Tibial nerve (tissue), 4 donors: ENCODE data around the gene IGFALS. TPM values are rescaled to one million over a fixed set of nuclear protein-coding genes. Genes with fewer than 3 reads are reported as not detected.
A peak's percentile ranks its signal among the peaks of the same experiment; 100 is the strongest.

Source experiments
- DNase-seq, 2 donors: peaks; one replicate each; pipeline ENCODE4 v3.0.0-alpha.2; 2019; ENCODE audit warnings: low spot score in 2 of 2
- H3K27ac ChIP-seq, 4 donors: fragments of 200-600 bp; sonication (generic) in 3 of 4; one replicate each; pipeline ENCODE4 v1.5.1; 2017 to 2019; ENCODE audit warnings: mild to moderate bottlenecking in 1 of 4
- H3K27me3 ChIP-seq, 2 donors: fragments of 200-600 bp; sonication (generic) in 1 of 2; one replicate each; pipeline versions ENCODE4 v1.5.1 to v1.6.0; 2017 to 2019
- H3K36me3 ChIP-seq, 3 donors: fragments of 200-600 bp; sonication (generic); one replicate each; pipeline ENCODE4 v1.5.1; 2018 to 2019
- H3K4me1 ChIP-seq, 4 donors: fragments of 200-600 bp; sonication (generic) in 3 of 4; one replicate each; pipeline ENCODE4 v1.5.1; 2017 to 2019
- H3K4me3 ChIP-seq, 4 donors: fragments of 200-600 bp; sonication (generic) in 3 of 4; one replicate each; pipeline ENCODE4 v1.5.1; 2017 to 2019; ENCODE audit warnings: mild to moderate bottlenecking in 1 of 4, moderate library complexity in 1 of 4
- H3K9me3 ChIP-seq, 4 donors: fragments of 200-600 bp; sonication (generic) in 3 of 4; one replicate each; pipeline ENCODE4 v1.5.1; 2017 to 2019
- EP300 ChIP-seq, 2 donors: sonication (generic); formaldehyde crosslinking; IDR thresholded peaks; one replicate each; pipeline ENCODE4 v1.6.1; 2017; ENCODE audit warnings: antibody characterized with exemption in 2 of 2, mild to moderate bottlenecking in 1 of 2
- POLR2A ChIP-seq, 2 donors: fragments of 450-650 bp; IDR thresholded peaks; one replicate each; pipeline ENCODE4 v1.6.1; 2017; ENCODE audit warnings: antibody characterized with exemption in 2 of 2, mild to moderate bottlenecking in 2 of 2, moderate library complexity in 2 of 2
- WGBS, 2 donors: methylation state at CpG; one replicate each; pipeline ENCODE4 v1.1.5; 2018; 5-methylcytosine and 5-hydroxymethylcytosine counted together
- total RNA-seq, 4 donors: library from RNA; depleted of rRNA; stranded (reverse); fragments of >200 nt; gene quantifications; one replicate each; pipeline ENCODE4 v1.1.0, GENCODE V29; 2016
- TF ChIP-seq, protein P1 (sequence below), 5 experiments: fragments of 200-600 bp in 3 of 5; fragments of 450-650 bp in 2 of 5; sonication (generic) in 3 of 5; IDR thresholded peaks; one replicate each; pipeline ENCODE4 v1.5.1; 2016 to 2019; ENCODE audit warnings: antibody characterized with exemption in 5 of 5, mild to moderate bottlenecking in 3 of 5, moderate library complexity in 2 of 5

IGFALS gene
- total RNA-seq, 4 donors from 2014 or later = 0.63 to 1.6 TPM; not detected in 2

DNA sequence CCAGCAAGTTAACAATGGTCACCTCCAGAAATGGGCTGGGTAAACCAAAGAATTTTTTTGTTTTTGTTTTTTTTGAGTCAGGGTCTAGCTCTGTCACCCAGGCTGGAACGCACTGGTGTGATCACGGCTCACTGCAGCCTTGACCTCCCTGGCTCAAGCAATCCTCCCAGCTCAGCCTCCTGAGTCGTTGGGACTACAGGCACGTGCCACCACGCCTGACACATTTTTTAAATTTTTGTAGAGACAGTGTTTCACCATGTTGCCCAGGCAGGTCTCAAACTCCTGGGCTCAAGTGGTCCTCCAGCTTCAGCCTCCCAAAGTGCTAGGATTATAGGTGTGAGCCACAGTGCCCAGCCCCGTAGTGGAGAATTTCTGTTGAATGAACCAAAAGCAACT is 12.8 kb downstream of the IGFALS start:
- TF ChIP-seq EP300 (IDR thresholded peaks at IDR 0.05) = no peak
- no peak for TF ChIP-seq POLR2A (IDR thresholded peaks at IDR 0.05)
- TF ChIP-seq, protein P1, sequence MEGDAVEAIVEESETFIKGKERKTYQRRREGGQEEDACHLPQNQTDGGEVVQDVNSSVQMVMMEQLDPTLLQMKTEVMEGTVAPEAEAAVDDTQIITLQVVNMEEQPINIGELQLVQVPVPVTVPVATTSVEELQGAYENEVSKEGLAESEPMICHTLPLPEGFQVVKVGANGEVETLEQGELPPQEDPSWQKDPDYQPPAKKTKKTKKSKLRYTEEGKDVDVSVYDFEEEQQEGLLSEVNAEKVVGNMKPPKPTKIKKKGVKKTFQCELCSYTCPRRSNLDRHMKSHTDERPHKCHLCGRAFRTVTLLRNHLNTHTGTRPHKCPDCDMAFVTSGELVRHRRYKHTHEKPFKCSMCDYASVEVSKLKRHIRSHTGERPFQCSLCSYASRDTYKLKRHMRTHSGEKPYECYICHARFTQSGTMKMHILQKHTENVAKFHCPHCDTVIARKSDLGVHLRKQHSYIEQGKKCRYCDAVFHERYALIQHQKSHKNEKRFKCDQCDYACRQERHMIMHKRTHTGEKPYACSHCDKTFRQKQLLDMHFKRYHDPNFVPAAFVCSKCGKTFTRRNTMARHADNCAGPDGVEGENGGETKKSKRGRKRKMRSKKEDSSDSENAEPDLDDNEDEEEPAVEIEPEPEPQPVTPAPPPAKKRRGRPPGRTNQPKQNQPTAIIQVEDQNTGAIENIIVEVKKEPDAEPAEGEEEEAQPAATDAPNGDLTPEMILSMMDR (IDR thresholded peaks at IDR 0.05) = no peak
- Histone ChIP-seq H3K4me3 (peak overlapping the region in 1 of 4 donors; percentile 93), H3K27ac (no peak overlapping the region), H3K9me3 (no peaks in the 10 kb centered on the region), H3K4me1 (peaks cover 0 to 61% (median 27%) of the 10 kb centered on the region in 4 donors), H3K36me3 (peaks cover 0 to 62% (median 0%) of the 10 kb centered on the region in 3 donors), H3K27me3 (no peaks in the 10 kb centered on the region)
- DNase-seq = no peak
- WGBS, 2 donors = 76 to 77% methylated on average over 6 of the region's 6 CpGs

DNA sequence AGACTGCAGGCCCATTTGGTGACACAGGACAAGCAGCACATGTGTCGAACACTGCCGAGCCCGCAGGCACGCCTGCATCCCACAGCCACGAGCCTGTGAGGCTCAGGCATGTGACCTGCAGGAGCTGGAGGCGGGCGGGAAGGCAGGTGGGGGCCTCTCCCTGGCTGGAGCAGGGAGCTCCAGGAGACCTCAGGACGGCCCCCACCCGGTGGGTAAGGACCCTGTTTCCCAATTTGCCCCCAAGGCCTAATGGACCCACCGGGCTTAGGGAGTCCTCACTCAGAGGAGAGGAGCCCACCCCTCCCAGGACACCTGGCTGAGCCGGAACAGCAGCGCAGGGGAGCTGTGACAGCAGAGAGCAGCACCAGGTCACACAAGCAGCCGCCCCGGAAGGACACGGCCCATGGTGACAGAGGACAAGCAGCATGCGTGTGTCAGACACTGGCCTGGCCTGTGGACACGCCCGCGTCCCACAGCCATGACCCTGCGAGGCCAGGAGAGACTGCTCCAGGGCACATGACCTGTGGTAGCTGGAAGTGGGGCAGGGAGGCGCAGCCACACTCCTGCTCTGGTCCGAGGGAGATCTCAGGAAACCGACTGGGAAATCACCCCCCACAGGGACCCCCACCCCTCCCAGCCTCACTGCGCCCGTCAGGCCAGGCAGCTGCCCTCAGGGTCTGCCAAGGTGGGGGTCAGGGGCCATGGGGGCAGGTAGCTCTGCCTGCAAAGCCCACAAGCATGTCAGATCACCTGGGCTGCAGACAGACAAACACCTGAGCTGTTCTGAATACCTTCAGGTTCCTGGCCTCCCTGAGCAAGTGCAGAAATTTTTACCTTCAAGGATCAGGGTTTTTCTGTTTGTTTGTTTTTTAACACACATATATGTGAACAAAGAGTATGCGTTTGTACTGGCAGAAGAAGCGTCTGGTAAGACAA is 13.5 kb downstream of the IGFALS start:
- Histone ChIP-seq H3K36me3 (peaks cover 0 to 62% (median 0%) of the 10 kb centered on the region in 3 donors), H3K27me3 (no peaks in the 10 kb centered on the region), H3K9me3 (no peaks in the 10 kb centered on the region), H3K27ac (no peak overlapping the region), H3K4me3 (no peak overlapping the region), H3K4me1 (peaks cover 0 to 58% (median 22%) of the 10 kb centered on the region in 4 donors)
- WGBS, 2 donors = 67 to 74% methylated on average over 16 to 25 of the region's 27 CpGs
- TF ChIP-seq, protein P1 (IDR thresholded peaks at IDR 0.05) = no peak
- no peak for TF ChIP-seq EP300 (IDR thresholded peaks at IDR 0.05)
- no peak for TF ChIP-seq POLR2A (IDR thresholded peaks at IDR 0.05)
- no peak for DNase-seq

DNA sequence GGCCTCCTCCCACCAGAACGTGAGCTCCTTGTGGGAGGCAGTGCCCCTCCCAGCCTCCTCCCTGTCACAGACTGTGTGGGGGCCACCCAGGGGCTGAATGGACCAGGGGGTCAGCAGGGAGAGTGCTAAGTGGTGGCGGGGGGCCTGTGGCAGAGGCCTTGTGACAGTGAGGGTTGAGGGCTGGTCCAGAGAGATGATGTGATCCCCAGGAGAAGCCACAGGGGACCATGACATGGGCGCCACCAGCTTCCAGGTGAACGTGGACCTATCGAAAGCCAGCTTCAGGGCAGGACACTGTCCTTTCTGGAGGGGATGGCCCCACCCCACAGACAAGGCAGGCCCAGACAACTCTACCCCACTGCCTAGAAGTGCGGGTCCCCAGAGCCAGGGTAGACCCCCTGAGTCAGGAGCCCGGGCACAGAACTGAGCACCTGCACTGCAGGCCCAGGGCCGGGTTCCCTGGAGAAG is 14.2 kb downstream of the IGFALS start:
- peaks cover 0 to 58% (median 24%) of the 10 kb centered on the region in 4 donors for H3K4me1 ChIP-seq
- H3K4me3 ChIP-seq = no peak overlapping the region
- TF ChIP-seq, protein P1 (IDR thresholded peaks at IDR 0.05) = no peak
- TF ChIP-seq EP300 (IDR thresholded peaks at IDR 0.05) = no peak
- no peak for TF ChIP-seq POLR2A (IDR thresholded peaks at IDR 0.05)
- peaks cover 0 to 64% (median 0%) of the 10 kb centered on the region in 3 donors for H3K36me3 ChIP-seq
- DNase-seq = no peak
- no peaks in the 10 kb centered on the region for H3K9me3 ChIP-seq
- no peak overlapping the region for H3K27ac ChIP-seq
- no peaks in the 10 kb centered on the region for H3K27me3 ChIP-seq
- 74 to 77% methylated on average over 6 to 8 of the region's 8 CpGs for WGBS, 2 donors

DNA sequence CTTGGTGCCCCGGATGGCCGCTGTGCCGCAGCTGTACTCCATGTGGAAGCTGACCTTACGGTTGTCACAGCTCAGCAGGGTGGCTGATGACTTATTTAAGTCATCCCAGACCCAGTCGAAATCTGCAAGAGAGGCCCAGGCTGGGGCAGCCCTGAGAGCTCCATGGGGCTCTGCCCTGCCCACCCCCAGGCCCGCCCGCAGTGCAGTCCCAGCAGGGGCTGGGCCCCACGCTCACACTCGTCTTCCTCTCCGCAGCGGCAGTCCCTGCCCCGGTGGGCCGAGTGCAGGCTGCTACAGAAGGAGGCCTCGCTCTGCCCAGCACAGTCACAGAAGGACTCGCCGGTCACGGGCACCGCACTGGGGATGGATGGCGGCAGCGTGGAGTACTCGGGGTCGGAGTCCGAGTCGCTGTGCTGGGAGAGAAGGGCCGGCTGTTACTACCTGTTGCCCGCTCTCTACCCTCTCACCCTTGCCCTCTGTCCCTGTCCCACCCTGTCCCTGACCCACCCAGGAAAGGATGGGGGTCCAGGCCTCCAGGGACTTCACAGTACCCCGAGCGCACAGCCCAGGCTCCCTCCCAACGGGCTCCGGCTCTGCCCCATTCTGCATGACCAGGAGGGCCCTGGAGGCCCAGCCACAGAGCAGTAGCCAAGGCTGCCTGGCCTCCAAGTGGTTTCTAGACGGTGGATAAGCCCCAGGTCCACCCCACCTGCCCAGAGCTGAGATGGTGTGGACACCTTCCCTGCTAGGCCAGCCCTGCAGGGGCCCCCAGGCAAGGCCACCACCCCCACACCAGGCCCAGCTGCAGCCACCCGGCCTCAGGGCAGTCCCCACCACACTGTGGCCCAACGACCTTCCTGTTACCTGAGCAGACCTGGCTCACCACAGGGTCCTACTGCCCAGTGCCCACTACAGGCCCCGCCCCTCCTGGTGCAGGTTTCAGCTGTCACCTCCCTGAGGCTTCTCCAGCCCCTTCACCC is 15.0 kb downstream of the IGFALS start:
- no peak for TF ChIP-seq EP300 (IDR thresholded peaks at IDR 0.05)
- TF ChIP-seq, protein P1 (IDR thresholded peaks at IDR 0.05) = no peak
- TF ChIP-seq POLR2A (IDR thresholded peaks at IDR 0.05) = no peak
- peaks cover 0 to 58% (median 23%) of the 10 kb centered on the region in 4 donors for H3K4me1 ChIP-seq

More for the DNA sequence above, 15.0 kb downstream of the IGFALS start:
- 76 to 82% methylated on average over 26 to 34 of the region's 34 CpGs for WGBS, 2 donors
- peaks cover 0 to 64% (median 0%) of the 10 kb centered on the region in 3 donors for H3K36me3 ChIP-seq
- DNase-seq = no peak
- no peak overlapping the region for H3K4me3 ChIP-seq
- H3K27ac ChIP-seq = no peak overlapping the region
- no peaks in the 10 kb centered on the region for H3K27me3 ChIP-seq
- no peaks in the 10 kb centered on the region for H3K9me3 ChIP-seq
